H1 (cell line): ENCODE data around the gene SLN. TPM values are rescaled to one million over a fixed set of nuclear protein-coding genes. Genes with fewer than 3 reads are reported as not detected.

Experiments
- CTCF ChIA-PET: fragments of 300-600 bp; sonication (Branson Sonifier 250); formaldehyde crosslinking; loops from one replicate; lab custom pipeline; 2021; ENCODE audit not compliant: partially characterized antibody; lab: Charles Lee
- POLR2A ChIA-PET: fragments of 300-600 bp; sonication (Branson Sonifier 250); formaldehyde crosslinking; loops from one replicate; lab custom pipeline; 2021; ENCODE audit warnings: inconsistent platforms; ENCODE audit not compliant: partially characterized antibody; lab: Charles Lee
- DNase-seq, 2 experiments: peaks; one replicate each; pipeline versions ENCODE4 v3.0.0 to v3.0.0-alpha.2; 2010 to 2022; ENCODE audit warnings: low spot score in 2 of 2, low read depth in 1 of 2, mixed read lengths in 1 of 2
- FAIRE-seq: peaks from 2 replicates; lab custom pipeline; 2011; peaks lifted over from hg19 to GRCh38; lab: Jason Lieb, UNC
- H2AFZ ChIP-seq: 2 replicates; pipeline ENCODE4 v1.8.1; 2012; ENCODE audit warnings: low read length, inconsistent platforms
- H2AK5ac ChIP-seq: 2 replicates; pipeline ENCODE4 v1.6.1; 2013; ENCODE audit warnings: low read depth, low read length
- H2BK120ac ChIP-seq: replicated peaks from 2 replicates; pipeline ENCODE3; 2013; ENCODE audit warnings: low read depth, low read length, inconsistent platforms
- H2BK12ac ChIP-seq: 2 replicates; pipeline ENCODE4 v1.6.1; 2013; ENCODE audit warnings: low read depth, low read length
- H2BK15ac ChIP-seq: 2 replicates; pipeline ENCODE4 v1.6.1; 2013; ENCODE audit warnings: low read length
- H2BK20ac ChIP-seq: 2 replicates; pipeline ENCODE4 v1.6.1; 2013; ENCODE audit warnings: low read length
- H2BK5ac ChIP-seq: 2 replicates; pipeline ENCODE4 v1.6.1; 2013; ENCODE audit warnings: low read depth, low read length
- H3K14ac ChIP-seq: 2 replicates; pipeline ENCODE4 v1.6.1; 2013; ENCODE audit warnings: inconsistent platforms; ENCODE audit not compliant: insufficient read length
- H3K18ac ChIP-seq: 2 replicates; pipeline ENCODE4 v1.6.1; 2013; ENCODE audit warnings: low read length; ENCODE audit errors: extremely low read depth
- H3K23ac ChIP-seq: 2 replicates; pipeline ENCODE4 v1.6.1; 2013; ENCODE audit warnings: inconsistent platforms; ENCODE audit not compliant: insufficient read length
- H3K23me2 ChIP-seq: 2 replicates; pipeline ENCODE4 v1.6.1; 2013; ENCODE audit warnings: low read depth, low read length
- H3K27ac ChIP-seq: 2 replicates; pipeline ENCODE4 v1.6.1; 2011; ENCODE audit warnings: low read depth, low read length, inconsistent platforms
- H3K27me3 ChIP-seq, 4 experiments: replicated peaks in 1 of 4; 1 replicate in 1 of 4; 2 replicates in 3 of 4; pipeline versions ENCODE4 v1.6.1 to v1.8.1; 2011 to 2013; ENCODE audit warnings: low read length in 3 of 4, mild to moderate bottlenecking in 3 of 4, inconsistent platforms in 2 of 4, mixed read lengths in 2 of 4, moderate library complexity in 1 of 4; ENCODE audit not compliant: control insufficient read depth in 3 of 4, insufficient read depth in 3 of 4; ENCODE audit errors: extremely low read depth in 1 of 4
- H3K36me3 ChIP-seq, 4 experiments: 2 replicates each; pipeline versions ENCODE4 v1.6.1 to v1.8.1; 2011 to 2013; ENCODE audit warnings: mild to moderate bottlenecking in 4 of 4, low read length in 3 of 4, moderate library complexity in 2 of 4, control low read depth in 1 of 4, inconsistent platforms in 1 of 4; ENCODE audit not compliant: insufficient read depth in 4 of 4, control insufficient read depth in 2 of 4
- H3K4ac ChIP-seq: replicated peaks from 2 replicates; pipeline ENCODE3; 2013; ENCODE audit warnings: low read length, low read depth, mixed read lengths, inconsistent platforms; ENCODE audit not compliant: insufficient read length
- H3K4me1 ChIP-seq, 4 experiments: replicated peaks in 1 of 4; 1 replicate in 1 of 4; 2 replicates in 3 of 4; pipeline versions ENCODE4 v1.6.1 to v1.8.1; 2011 to 2013; ENCODE audit warnings: low read length in 3 of 4, inconsistent platforms in 2 of 4, mixed read lengths in 1 of 4; ENCODE audit not compliant: insufficient read depth in 4 of 4, control insufficient read depth in 3 of 4
- H3K4me2 ChIP-seq, 2 experiments: 2 replicates each; pipeline versions ENCODE4 v1.6.1 to v1.8.1; 2011 to 2013; ENCODE audit warnings: low read depth in 2 of 2, low read length in 2 of 2, control low read depth in 1 of 2, inconsistent platforms in 1 of 2, mild to moderate bottlenecking in 1 of 2; ENCODE audit not compliant: insufficient read depth in 1 of 2
- H3K4me3 ChIP-seq, 4 experiments: fragments of 200-600, 300-600 bp in 1 of 4; sonication (generic), shearing (Covaris generic), sonication (Bioruptor Twin) in 1 of 4; 2 replicates each; pipeline versions ENCODE4 v1.5.1 to v1.8.1; 2011 to 2016; ENCODE audit warnings: low read length in 4 of 4, low read depth in 3 of 4, control low read depth in 2 of 4, inconsistent platforms in 2 of 4, mild to moderate bottlenecking in 2 of 4, mixed read lengths in 1 of 4, moderate library complexity in 1 of 4; ENCODE audit not compliant: insufficient read depth in 2 of 4; ENCODE audit errors: extremely low read depth in 1 of 4
- H3K56ac ChIP-seq: replicated peaks from 2 replicates; pipeline ENCODE3; 2013; ENCODE audit warnings: low read depth, mild to moderate bottlenecking, mixed read lengths, low read length, inconsistent platforms; ENCODE audit not compliant: insufficient read length
- H3K79me1 ChIP-seq: 2 replicates; pipeline ENCODE4 v1.6.1; 2013; ENCODE audit warnings: low read depth, low read length, control low read depth
- H3K79me2 ChIP-seq, 2 experiments: 2 replicates each; pipeline versions ENCODE4 v1.6.1 to v1.8.1; 2012 to 2013; ENCODE audit warnings: low read length in 2 of 2, mild to moderate bottlenecking in 2 of 2, inconsistent platforms in 1 of 2; ENCODE audit not compliant: insufficient read depth in 2 of 2, control insufficient read depth in 1 of 2
- H3K9ac ChIP-seq, 4 experiments: replicated peaks in 1 of 4; 1 replicate in 1 of 4; 2 replicates in 3 of 4; pipeline versions ENCODE4 v1.6.1 to v1.8.1; 2011 to 2013; ENCODE audit warnings: low read depth in 3 of 4, low read length in 3 of 4, control low read depth in 2 of 4, mild to moderate bottlenecking in 2 of 4, moderate library complexity in 2 of 4, inconsistent platforms in 1 of 4; ENCODE audit errors: extremely low read depth in 1 of 4
- H3K9me3 ChIP-seq, 2 experiments: 2 replicates each; pipeline versions ENCODE4 v1.6.1 to v1.8.1; 2012 to 2013; ENCODE audit warnings: mild to moderate bottlenecking in 2 of 2, moderate library complexity in 2 of 2, control low read depth in 1 of 2, inconsistent platforms in 1 of 2, low read depth in 1 of 2, low read length in 1 of 2, mixed read lengths in 1 of 2; ENCODE audit not compliant: insufficient read depth in 2 of 2
- H4K20me1 ChIP-seq, 2 experiments: replicated peaks in 1 of 2; 2 replicates each; pipeline versions ENCODE3 to v1.8.1; 2011 to 2013; ENCODE audit warnings: inconsistent platforms in 2 of 2, low read length in 2 of 2, mild to moderate bottlenecking in 1 of 2; ENCODE audit not compliant: insufficient read depth in 2 of 2, control insufficient read depth in 1 of 2
- H4K5ac ChIP-seq: 2 replicates; pipeline ENCODE4 v1.6.1; 2013; ENCODE audit warnings: low read length, low read depth, mixed read lengths, inconsistent platforms; ENCODE audit not compliant: insufficient read length
- H4K8ac ChIP-seq: 2 replicates; pipeline ENCODE4 v1.8.0; 2013; ENCODE audit warnings: mild to moderate bottlenecking, moderate library complexity, low read length, inconsistent platforms; ENCODE audit not compliant: insufficient read depth; ENCODE audit errors: extremely low read depth
- H4K91ac ChIP-seq: replicated peaks from 2 replicates; pipeline ENCODE3; 2013; ENCODE audit warnings: low read length, mixed read lengths, inconsistent platforms; ENCODE audit not compliant: insufficient read length
- ASH2L ChIP-seq: fragments of 200-600, 300-600 bp; sonication (generic); IDR thresholded peaks from one replicate; pipeline ENCODE4 v1.7.1; 2017; ENCODE audit warnings: low read length
- BACH1 ChIP-seq: IDR thresholded peaks from 2 replicates; pipeline ENCODE4 v1.6.1; 2012; ENCODE audit warnings: low read length, improper control_type of control experiment
- CHD1 ChIP-seq: IDR thresholded peaks from 2 replicates; pipeline ENCODE4 v1.6.1; 2012; ENCODE audit warnings: low read depth, low read length, improper control_type of control experiment
- CREB1 ChIP-seq: IDR thresholded peaks from 2 replicates; pipeline ENCODE4 v1.6.1; 2012; ENCODE audit warnings: inconsistent platforms
- CTBP2 ChIP-seq: IDR thresholded peaks from 2 replicates; pipeline ENCODE4 v1.7.0; 2011; ENCODE audit warnings: borderline replicate concordance, mild to moderate bottlenecking, moderate library complexity, mixed read lengths, low read length; ENCODE audit not compliant: insufficient read depth, insufficient read length
- E2F6 ChIP-seq: IDR thresholded peaks from 2 replicates; pipeline ENCODE4 v1.6.1; 2012; ENCODE audit warnings: inconsistent platforms
- JUN ChIP-seq: IDR thresholded peaks from 2 replicates; pipeline ENCODE4 v1.6.1; 2011; ENCODE audit warnings: low read depth, mild to moderate bottlenecking, improper control_type of control experiment, low read length
- RAD21 ChIP-seq, 2 experiments: IDR thresholded peaks in 1 of 2; conservative IDR thresholded peaks in 1 of 2; 2 replicates each; pipeline ENCODE4 v1.6.1; 2011; ENCODE audit warnings: low read depth in 2 of 2, low read length in 2 of 2, improper control_type of control experiment in 1 of 2, inconsistent platforms in 1 of 2, mild to moderate bottlenecking in 1 of 2, moderate library complexity in 1 of 2
- RFX5 ChIP-seq: IDR thresholded peaks from 2 replicates; pipeline ENCODE4 v1.6.1; 2011; ENCODE audit warnings: low read depth, low read length, improper control_type of control experiment, borderline replicate concordance
- TAF7 ChIP-seq: optimal IDR thresholded peaks from 2 replicates; pipeline ENCODE3; 2011; ENCODE audit warnings: low read depth, mild to moderate bottlenecking, inconsistent platforms, low read length, moderate library complexity, borderline replicate concordance
- TEAD4 ChIP-seq: IDR thresholded peaks from 2 replicates; pipeline ENCODE4 v1.6.1; 2012; ENCODE audit warnings: low read depth, low read length, inconsistent platforms, mixed read lengths
- USF2 ChIP-seq: IDR thresholded peaks from 2 replicates; pipeline ENCODE4 v1.6.1; 2011; ENCODE audit warnings: low read length, improper control_type of control experiment
- ZNF274 ChIP-seq: IDR thresholded peaks from 2 replicates; pipeline ENCODE4 v1.7.0; 2012; ENCODE audit warnings: low read length, borderline replicate concordance; ENCODE audit errors: extremely low read depth
- WGBS, 2 experiments: shearing (Covaris generic) in 1 of 2; methylation state at CpG; one replicate each; pipeline versions ENCODE4 v1.1.6 to v1.1.7; 2013 to 2015; ENCODE audit warnings: low lambda C conversion rate in 2 of 2, mixed read lengths in 2 of 2, inconsistent platforms in 1 of 2, low coverage in 1 of 2, missing lambda C conversion rate in 1 of 2; ENCODE audit not compliant: insufficient replicate concordance in 2 of 2, insufficient coverage in 1 of 2, insufficient read length in 1 of 2; ENCODE audit errors: extremely low coverage in 1 of 2, missing lambda C conversion rate in 1 of 2; 5-methylcytosine and 5-hydroxymethylcytosine counted together
- polyA plus RNA-seq, 7 experiments: library from polyadenylated mRNA; depleted of rRNA in 3 of 7; stranded (reverse) in 5 of 7; unstranded in 2 of 7; fragments of >200 nt in 5 of 7; fragments of 200-250 nt in 2 of 7; gene quantifications; 1 replicate in 5 of 7; 2 replicates in 1 of 7; 4 replicates in 1 of 7; pipeline versions ENCODE4 v1.2.1 to v1.2.3, GENCODE V29; 2011 to 2013; ENCODE audit warnings: missing spikeins in 2 of 7, mixed read lengths in 2 of 7
- total RNA-seq: library from RNA; stranded (reverse); fragmentation: NEBNext Ultra II Directional; extraction: Animal tissue kit (Norgen Biotek cat#: 25700); gene quantifications from 2 replicates; pipeline ENCODE4 v1.2.1, GENCODE V29; 2021

SLN gene
- total and polyA plus RNA-seq, 2 of the 8 experiments (the other 6 are each of a cell fraction or from before 2014, with no cell fraction given): not detected

GRCh38 chr11:107697291-107697690 lies 14.6 kb downstream of the SLN start:
- Histone ChIP-seq H4K5ac (no peak overlapping the region), H2BK20ac (no peak overlapping the region), H4K91ac (no peak overlapping the region), H3K4me3 (no peak overlapping the region), H4K8ac (no peak overlapping the region), H3K4me2 (no peak overlapping the region), H3K23ac (no peak overlapping the region), H3K56ac (no peak overlapping the region), H3K27ac (no peak overlapping the region), H3K4me1 (peaks cover 0 to 6% (median 0%) of the 10 kb centered on the region in 4 experiments; a peak in 1 of 7 replicates), H2AK5ac (no peak overlapping the region), H3K79me1 (no peaks in the 10 kb centered on the region), H4K20me1 (no peaks in the 10 kb centered on the region), H3K27me3 (no peaks in the 10 kb centered on the region), H3K14ac (no peak overlapping the region), H2BK15ac (no peak overlapping the region), H2BK5ac (no peak overlapping the region), H3K9me3 (no peaks in the 10 kb centered on the region), H3K4ac (no peak overlapping the region), H3K36me3 (no peaks in the 10 kb centered on the region), H2AFZ (no peak overlapping the region), H3K79me2 (no peaks in the 10 kb centered on the region), H3K9ac (no peak overlapping the region), H2BK120ac (no peak overlapping the region), H2BK12ac (no peak overlapping the region), H3K23me2 (no peaks in the 10 kb centered on the region), H3K18ac (no peak overlapping the region)
- ChIA-PET POLR2A (no interaction called here), CTCF (interaction anchor here (0.7 to 9.5 kb wide), 7 partner anchors 12 to 120 kb away, joined by 3 to 102 read pairs (median 4); no protein-coding TSS in a partner anchor)
- DNase-seq (no peak), FAIRE-seq (no peak)
- 80% methylated on average over 6 of the region's 6 CpGs; no CpG with 5 or more reads in 1 of the 2 experiments for WGBS, 2 experiments
- TF ChIP-seq RFX5 (no peak), CREB1 (no peak), USF2 (no peak), CHD1 (no peak), TAF7 (no peak), ASH2L (no peak), ZNF274 (no peak), TEAD4 (no peak), RAD21 (IDR thresholded peaks at IDR 0.05 in 1 of 2, conservative IDR thresholded peaks at IDR 0.05 in 1 of 2; ENCODE audit: low read depth in 2 of 2, low read length in 2 of 2) (no peak), BACH1 (no peak), CTBP2 (no peak), JUN (no peak), E2F6 (no peak)
